GM12872 (cell line): ENCODE results near the gene COQ4.
A peak's percentile ranks its signal among the peaks of the same experiment; 100 is the strongest.

Source experiments
- TF ChIP-seq, protein P1 (sequence below): IDR thresholded peaks from 3 replicates; pipeline ENCODE4 v1.5.1; 2011; ENCODE audit warnings: low read depth, mild to moderate bottlenecking, low read length, moderate library complexity; ENCODE audit not compliant: insufficient read depth

The COQ4 gene

DNA sequence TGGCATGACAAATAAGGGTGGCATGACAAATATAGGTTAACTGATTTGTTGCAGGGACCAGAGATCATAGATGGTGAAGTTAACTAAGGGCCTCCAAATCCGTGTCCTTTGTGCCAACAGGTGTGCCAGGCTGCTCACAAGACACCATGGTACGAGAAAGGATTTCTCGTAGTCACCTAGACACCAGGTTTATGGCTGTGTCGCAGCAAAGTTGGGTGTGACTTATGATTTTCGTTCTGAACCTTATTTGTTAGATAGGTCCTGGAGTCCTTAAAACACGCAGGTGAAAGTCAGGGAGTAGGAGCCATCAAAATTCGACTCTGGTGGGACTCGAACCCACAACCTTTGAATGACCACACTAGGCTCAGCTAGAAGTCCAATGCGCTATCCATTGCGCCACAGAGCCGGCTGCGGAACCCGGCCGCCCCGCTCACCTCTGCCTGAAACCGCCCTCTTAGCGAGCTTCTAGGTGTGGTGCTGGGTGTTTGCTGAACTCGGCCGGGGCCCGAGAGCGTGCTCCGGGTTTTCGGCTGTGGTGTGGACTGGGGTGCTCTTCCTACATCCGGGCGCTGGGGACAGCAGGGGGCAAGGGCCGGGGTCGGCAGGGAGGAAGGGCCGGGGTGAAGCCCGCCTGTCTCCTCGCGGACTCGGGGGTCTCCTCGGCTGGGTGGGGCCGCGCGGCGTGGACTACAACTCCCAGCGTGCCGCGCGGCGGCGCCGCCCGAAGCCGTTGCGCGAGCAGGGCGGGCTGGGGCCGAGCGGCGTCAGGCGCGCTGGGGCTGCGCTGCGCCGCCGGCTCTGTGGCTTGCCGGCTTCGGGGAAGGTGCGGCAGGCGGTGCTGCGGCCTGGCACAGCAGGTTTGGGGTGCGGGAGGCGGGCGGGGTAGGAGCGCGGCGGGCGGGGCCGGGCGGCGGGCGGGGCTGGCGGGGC, 17.4 kb downstream of the COQ4 start, which contains the start of gene SLC27A4:
TSS of gene SLC27A4 (plus strand) at position 767 of the 930 bp plus-strand sequence. CDS start 2,606 bp downstream, outside the sequence.
- TF ChIP-seq, protein P1, sequence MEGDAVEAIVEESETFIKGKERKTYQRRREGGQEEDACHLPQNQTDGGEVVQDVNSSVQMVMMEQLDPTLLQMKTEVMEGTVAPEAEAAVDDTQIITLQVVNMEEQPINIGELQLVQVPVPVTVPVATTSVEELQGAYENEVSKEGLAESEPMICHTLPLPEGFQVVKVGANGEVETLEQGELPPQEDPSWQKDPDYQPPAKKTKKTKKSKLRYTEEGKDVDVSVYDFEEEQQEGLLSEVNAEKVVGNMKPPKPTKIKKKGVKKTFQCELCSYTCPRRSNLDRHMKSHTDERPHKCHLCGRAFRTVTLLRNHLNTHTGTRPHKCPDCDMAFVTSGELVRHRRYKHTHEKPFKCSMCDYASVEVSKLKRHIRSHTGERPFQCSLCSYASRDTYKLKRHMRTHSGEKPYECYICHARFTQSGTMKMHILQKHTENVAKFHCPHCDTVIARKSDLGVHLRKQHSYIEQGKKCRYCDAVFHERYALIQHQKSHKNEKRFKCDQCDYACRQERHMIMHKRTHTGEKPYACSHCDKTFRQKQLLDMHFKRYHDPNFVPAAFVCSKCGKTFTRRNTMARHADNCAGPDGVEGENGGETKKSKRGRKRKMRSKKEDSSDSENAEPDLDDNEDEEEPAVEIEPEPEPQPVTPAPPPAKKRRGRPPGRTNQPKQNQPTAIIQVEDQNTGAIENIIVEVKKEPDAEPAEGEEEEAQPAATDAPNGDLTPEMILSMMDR, result no peak

DNA sequence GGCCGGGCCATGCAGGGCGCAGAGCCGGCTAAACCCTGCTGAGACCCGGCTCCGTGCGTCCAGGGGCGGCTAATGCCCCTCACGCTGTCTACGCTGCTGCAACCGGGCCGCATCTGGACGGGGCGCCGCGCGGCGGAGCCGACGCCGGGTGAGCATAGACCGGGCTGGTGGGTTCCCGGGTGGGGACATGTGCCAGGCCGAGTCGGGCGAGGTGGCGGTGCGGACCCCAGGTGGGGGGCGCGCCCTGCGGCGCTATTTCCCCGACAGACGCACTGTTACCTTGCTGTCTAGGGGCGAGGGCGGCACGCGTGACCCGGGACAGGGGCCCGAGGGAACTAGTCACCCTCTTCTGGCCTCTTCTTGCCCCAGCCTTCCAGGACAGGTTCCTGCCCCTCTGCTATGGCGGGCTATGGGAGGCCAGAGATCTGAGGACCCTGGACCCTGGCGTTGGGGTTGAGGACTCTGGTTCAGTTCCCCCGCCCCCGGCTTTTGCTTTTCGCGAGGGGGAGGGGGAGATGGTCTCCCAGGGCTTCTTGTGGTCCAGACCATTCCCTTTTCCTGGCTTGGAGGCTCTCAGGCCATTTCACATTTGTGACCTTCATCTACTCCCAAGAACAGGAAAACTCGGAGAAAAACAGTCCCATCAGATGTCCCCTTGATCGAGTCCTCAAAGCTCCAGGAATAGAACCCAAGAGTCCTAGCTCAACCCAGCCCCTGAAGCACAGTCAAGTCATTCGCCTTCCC, 18.2 kb downstream of the COQ4 start:
- TF ChIP-seq, protein P1, result no peak

GRCh38 chr9:128341435-128341849, 18.8 kb downstream of the COQ4 start:
- TF ChIP-seq, protein P1, result peak; percentile 80

DNA sequence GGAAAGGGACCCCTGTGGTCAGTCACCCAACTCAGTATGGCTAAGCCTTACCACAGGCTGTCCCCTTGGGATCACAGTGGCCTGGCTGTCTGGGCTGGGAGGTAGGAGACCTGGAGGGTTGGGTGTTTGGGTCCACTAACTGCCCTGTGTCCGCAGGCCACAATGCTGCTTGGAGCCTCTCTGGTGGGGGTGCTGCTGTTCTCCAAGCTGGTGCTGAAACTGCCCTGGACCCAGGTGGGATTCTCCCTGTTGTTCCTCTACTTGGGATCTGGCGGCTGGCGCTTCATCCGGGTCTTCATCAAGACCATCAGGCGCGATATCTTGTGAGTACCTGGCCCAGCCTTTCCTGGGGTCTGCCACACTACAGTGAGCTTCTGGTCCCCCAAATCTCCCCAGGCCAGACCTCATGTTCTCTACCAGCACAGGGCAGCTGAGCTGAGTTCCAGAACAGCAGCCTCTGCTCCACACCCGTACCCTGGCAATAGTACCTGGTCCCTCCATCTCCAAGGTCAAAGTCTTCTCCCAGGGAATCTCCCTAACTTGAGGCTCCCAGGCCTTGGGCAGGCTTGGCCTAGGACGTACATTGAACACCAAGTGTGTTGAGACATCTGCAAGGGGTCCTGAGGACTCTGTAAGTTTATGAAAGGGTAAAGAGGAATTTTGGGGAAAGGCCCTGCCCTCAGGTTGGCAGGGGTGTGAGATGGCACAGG, 20.5 kb downstream of the COQ4 start:
- TF ChIP-seq, protein P1, result no peak

GRCh38 chr9:128343855-128344254, 21.2 kb downstream of the COQ4 start:
- TF ChIP-seq, protein P1, result no peak

DNA sequence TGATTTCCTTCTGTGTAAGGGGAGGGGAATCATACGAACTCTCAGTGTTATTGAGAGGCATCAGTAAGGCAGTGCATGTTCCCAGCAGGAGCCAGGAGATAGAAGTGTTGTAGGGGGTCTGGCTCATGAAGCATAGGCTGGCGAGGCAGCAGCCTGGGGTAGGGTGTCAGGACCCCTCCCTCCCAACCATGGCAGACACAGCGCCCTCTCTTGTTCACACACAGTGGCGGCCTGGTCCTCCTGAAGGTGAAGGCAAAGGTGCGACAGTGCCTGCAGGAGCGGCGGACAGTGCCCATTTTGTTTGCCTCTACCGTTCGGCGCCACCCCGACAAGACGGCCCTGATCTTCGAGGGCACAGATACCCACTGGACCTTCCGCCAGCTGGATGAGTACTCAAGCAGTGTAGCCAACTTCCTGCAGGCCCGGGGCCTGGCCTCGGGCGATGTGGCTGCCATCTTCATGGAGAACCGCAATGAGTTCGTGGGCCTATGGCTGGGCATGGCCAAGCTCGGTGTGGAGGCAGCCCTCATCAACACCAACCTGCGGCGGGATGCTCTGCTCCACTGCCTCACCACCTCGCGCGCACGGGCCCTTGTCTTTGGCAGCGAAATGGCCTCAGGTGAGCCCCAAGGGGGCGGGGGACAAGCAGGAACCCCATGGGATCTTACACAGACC, 22.4 kb downstream of the COQ4 start:
- TF ChIP-seq, protein P1, result no peak

GRCh38 chr9:128349125-128349524, 26.5 kb downstream of the COQ4 start:
- TF ChIP-seq, protein P1, result no peak
